ENCODE data around the gene ACRV1.

The ACRV1 gene

GRCh38 chr11:125689274-125689859 is 8.7 kb upstream of the ACRV1 start:
- H3K36me3 ChIP-seq (ENCODE audit: control insufficient read depth in 2 of 2, insufficient read depth in 2 of 2, low read length in 2 of 2): no peaks in the 10 kb centered on the region
- H3K9me3 ChIP-seq (ENCODE audit: control insufficient read depth in 2 of 2, low read length in 2 of 2): peaks cover 0 to 3% of the 10 kb centered on the region in 2 donors
- H3K27me3 ChIP-seq (ENCODE audit: control insufficient read depth in 1 of 2, insufficient read depth in 2 of 2, low read length in 2 of 2): no peaks in the 10 kb centered on the region
- no peak overlapping the region for H3K9ac ChIP-seq (ENCODE audit: low read length in 2 of 2)
- H3K4me1 ChIP-seq (ENCODE audit: control insufficient read depth, insufficient read depth, low read length): no peaks in the 10 kb centered on the region
- H3K27ac ChIP-seq (ENCODE audit: low read length): no peak overlapping the region
- no peak overlapping the region for H3K4me3 ChIP-seq (ENCODE audit: low read length in 2 of 2)

DNA sequence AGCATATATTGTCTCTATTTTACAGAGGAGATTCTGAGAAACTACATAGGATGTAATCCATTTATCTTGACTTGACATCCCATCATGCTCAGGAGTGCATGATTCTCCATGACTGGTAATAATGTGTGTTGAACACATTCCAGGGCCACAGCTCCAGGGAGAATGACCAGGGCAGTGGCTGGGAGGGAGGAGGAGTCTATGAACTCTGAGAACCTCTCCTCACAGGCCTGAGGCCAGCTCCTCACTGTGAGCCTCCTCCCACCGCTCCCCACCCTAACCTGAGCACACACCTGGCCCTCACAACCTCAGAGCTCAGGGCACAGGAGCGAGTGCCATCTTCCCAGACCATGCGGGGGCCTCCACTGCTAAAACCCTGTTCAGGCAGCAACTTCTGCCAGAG is 8.0 kb upstream of the ACRV1 start:
- H3K36me3 ChIP-seq (ENCODE audit: control insufficient read depth in 2 of 2, insufficient read depth in 2 of 2, low read length in 2 of 2): no peaks in the 10 kb centered on the region
- no peak overlapping the region for H3K9ac ChIP-seq (ENCODE audit: low read length in 2 of 2)
- peaks cover 0 to 3% of the 10 kb centered on the region in 2 donors for H3K9me3 ChIP-seq (ENCODE audit: control insufficient read depth in 2 of 2, low read length in 2 of 2)
- H3K4me1 ChIP-seq (ENCODE audit: control insufficient read depth, insufficient read depth, low read length): no peaks in the 10 kb centered on the region
- no peak overlapping the region for H3K4me3 ChIP-seq (ENCODE audit: low read length in 2 of 2)
- H3K27ac ChIP-seq (ENCODE audit: low read length): no peak overlapping the region
- no peaks in the 10 kb centered on the region for H3K27me3 ChIP-seq (ENCODE audit: control insufficient read depth in 1 of 2, insufficient read depth in 2 of 2, low read length in 2 of 2)

DNA sequence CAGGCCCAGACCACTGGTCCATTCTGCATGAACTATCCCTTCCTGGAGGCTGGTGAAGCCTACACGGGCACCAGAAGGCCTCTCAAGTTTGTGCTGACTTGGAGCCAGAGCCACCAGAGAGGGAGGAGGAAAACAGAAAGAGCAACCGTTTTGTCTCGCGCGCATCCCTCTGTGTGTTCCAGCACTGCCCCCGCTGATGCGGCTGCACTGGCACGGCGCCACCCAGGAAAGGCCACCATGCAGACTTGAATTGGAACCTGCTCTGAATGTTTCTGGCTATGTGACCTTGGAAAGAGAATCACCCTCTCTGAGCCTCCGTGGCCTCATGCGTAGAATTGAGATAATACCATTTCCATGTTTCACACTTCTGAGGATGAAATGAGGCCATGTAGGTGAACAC is 7.4 kb upstream of the ACRV1 start:
- Histone ChIP-seq H3K27me3 (ENCODE audit: control insufficient read depth in 1 of 2, insufficient read depth in 2 of 2, low read length in 2 of 2) (no peaks in the 10 kb centered on the region), H3K27ac (ENCODE audit: low read length) (no peak overlapping the region), H3K4me1 (ENCODE audit: control insufficient read depth, insufficient read depth, low read length) (no peaks in the 10 kb centered on the region), H3K9me3 (ENCODE audit: control insufficient read depth in 2 of 2, low read length in 2 of 2) (peaks cover 0 to 3% of the 10 kb centered on the region in 2 donors), H3K4me3 (ENCODE audit: low read length in 2 of 2) (no peak overlapping the region), H3K36me3 (ENCODE audit: control insufficient read depth in 2 of 2, insufficient read depth in 2 of 2, low read length in 2 of 2) (no peaks in the 10 kb centered on the region), H3K9ac (ENCODE audit: low read length in 2 of 2) (no peak overlapping the region)

DNA sequence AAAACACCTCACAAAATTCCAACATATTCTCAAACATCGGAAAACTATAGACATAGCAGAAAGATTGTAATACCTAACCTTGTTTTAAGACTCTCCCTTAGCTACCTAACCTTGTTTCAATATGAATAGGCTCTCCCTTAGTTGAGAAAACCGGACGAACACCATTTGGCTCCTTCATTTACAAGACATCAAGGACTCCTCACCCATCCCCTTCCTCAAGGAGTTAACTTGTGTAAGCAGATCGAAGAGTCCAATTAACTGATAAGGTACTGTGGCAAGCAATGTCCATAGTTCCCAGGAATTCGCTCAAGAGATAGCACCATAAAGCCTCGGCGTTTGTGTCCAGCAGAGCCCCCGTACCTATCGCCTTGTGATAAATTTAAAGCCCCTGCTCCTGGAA is 4.6 kb upstream of the ACRV1 start:
- Histone ChIP-seq H3K4me1 (ENCODE audit: control insufficient read depth, insufficient read depth, low read length) (no peaks in the 10 kb centered on the region), H3K27me3 (ENCODE audit: control insufficient read depth in 1 of 2, insufficient read depth in 2 of 2, low read length in 2 of 2) (no peaks in the 10 kb centered on the region), H3K9ac (ENCODE audit: low read length in 2 of 2) (no peak overlapping the region), H3K27ac (ENCODE audit: low read length) (no peak overlapping the region), H3K36me3 (ENCODE audit: control insufficient read depth in 2 of 2, insufficient read depth in 2 of 2, low read length in 2 of 2) (no peaks in the 10 kb centered on the region), H3K4me3 (ENCODE audit: low read length in 2 of 2) (no peak overlapping the region), H3K9me3 (ENCODE audit: control insufficient read depth in 2 of 2, low read length in 2 of 2) (no peaks in the 10 kb centered on the region)

DNA sequence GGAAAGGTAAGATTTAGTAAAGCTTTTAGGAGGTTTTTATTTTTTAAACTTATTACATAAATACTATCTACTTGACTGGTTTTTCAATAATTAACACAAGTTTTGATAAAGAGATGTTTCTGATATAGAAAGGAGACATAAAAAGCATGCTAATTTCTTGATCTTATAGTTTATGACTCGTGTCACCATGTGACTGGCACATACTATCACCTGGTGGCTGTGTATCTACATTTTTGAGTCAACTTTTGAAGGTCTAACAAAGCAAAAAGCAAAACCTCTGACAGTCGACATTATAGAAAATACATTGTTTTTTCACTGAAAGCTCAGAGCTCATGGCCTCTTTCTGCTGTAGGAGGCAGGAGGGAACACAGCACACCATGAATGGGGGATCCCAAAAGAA is 810 bp downstream of the ACRV1 start:
- Histone ChIP-seq H3K9ac (ENCODE audit: low read length in 2 of 2) (no peak overlapping the region), H3K9me3 (ENCODE audit: control insufficient read depth in 2 of 2, low read length in 2 of 2) (no peaks in the 10 kb centered on the region), H3K4me1 (ENCODE audit: control insufficient read depth, insufficient read depth, low read length) (no peaks in the 10 kb centered on the region), H3K27ac (ENCODE audit: low read length) (no peak overlapping the region), H3K27me3 (ENCODE audit: control insufficient read depth in 1 of 2, insufficient read depth in 2 of 2, low read length in 2 of 2) (no peaks in the 10 kb centered on the region), H3K36me3 (ENCODE audit: control insufficient read depth in 2 of 2, insufficient read depth in 2 of 2, low read length in 2 of 2) (no peaks in the 10 kb centered on the region), H3K4me3 (ENCODE audit: low read length in 2 of 2) (no peak overlapping the region)

GRCh38 chr11:125679397-125679796 is 1.2 kb downstream of the ACRV1 start:
- Histone ChIP-seq H3K9ac (ENCODE audit: low read length in 2 of 2) (no peak overlapping the region), H3K27me3 (ENCODE audit: control insufficient read depth in 1 of 2, insufficient read depth in 2 of 2, low read length in 2 of 2) (no peaks in the 10 kb centered on the region), H3K9me3 (ENCODE audit: control insufficient read depth in 2 of 2, low read length in 2 of 2) (no peaks in the 10 kb centered on the region), H3K36me3 (ENCODE audit: control insufficient read depth in 2 of 2, insufficient read depth in 2 of 2, low read length in 2 of 2) (no peaks in the 10 kb centered on the region), H3K4me1 (ENCODE audit: control insufficient read depth, insufficient read depth, low read length) (no peaks in the 10 kb centered on the region), H3K4me3 (ENCODE audit: low read length in 2 of 2) (no peak overlapping the region), H3K27ac (ENCODE audit: low read length) (no peak overlapping the region)

GRCh38 chr11:125675196-125675595 is 5.5 kb downstream of the ACRV1 start:
- Histone ChIP-seq H3K9me3 (ENCODE audit: control insufficient read depth in 2 of 2, low read length in 2 of 2) (no peaks in the 10 kb centered on the region), H3K4me1 (ENCODE audit: control insufficient read depth, insufficient read depth, low read length) (no peaks in the 10 kb centered on the region), H3K36me3 (ENCODE audit: control insufficient read depth in 2 of 2, insufficient read depth in 2 of 2, low read length in 2 of 2) (no peaks in the 10 kb centered on the region), H3K4me3 (ENCODE audit: low read length in 2 of 2) (no peak overlapping the region), H3K9ac (ENCODE audit: low read length in 2 of 2) (no peak overlapping the region), H3K27me3 (ENCODE audit: control insufficient read depth in 1 of 2, insufficient read depth in 2 of 2, low read length in 2 of 2) (no peaks in the 10 kb centered on the region), H3K27ac (ENCODE audit: low read length) (no peak overlapping the region)

- Histone ChIP-seq H3K27ac (ENCODE audit: low read length) (no peak overlapping the region), H3K4me3 (ENCODE audit: low read length in 2 of 2) (no peak overlapping the region), H3K4me1 (ENCODE audit: control insufficient read depth, insufficient read depth, low read length) (no peaks in the 10 kb centered on the region), H3K9ac (ENCODE audit: low read length in 2 of 2) (no peak overlapping the region), H3K9me3 (ENCODE audit: control insufficient read depth in 2 of 2, low read length in 2 of 2) (no peaks in the 10 kb centered on the region), H3K27me3 (ENCODE audit: control insufficient read depth in 1 of 2, insufficient read depth in 2 of 2, low read length in 2 of 2) (no peaks in the 10 kb centered on the region), H3K36me3 (ENCODE audit: control insufficient read depth in 2 of 2, insufficient read depth in 2 of 2, low read length in 2 of 2) (no peaks in the 10 kb centered on the region)
These were observed 6.4 kb downstream of the ACRV1 start for GRCh38 chr11:125674210-125674609.

GRCh38 chr11:125671561-125671960 is 9.1 kb downstream of the ACRV1 start:
- H3K9ac ChIP-seq (ENCODE audit: low read length in 2 of 2): no peak overlapping the region
- H3K9me3 ChIP-seq (ENCODE audit: control insufficient read depth in 2 of 2, low read length in 2 of 2): no peaks in the 10 kb centered on the region

DNA sequence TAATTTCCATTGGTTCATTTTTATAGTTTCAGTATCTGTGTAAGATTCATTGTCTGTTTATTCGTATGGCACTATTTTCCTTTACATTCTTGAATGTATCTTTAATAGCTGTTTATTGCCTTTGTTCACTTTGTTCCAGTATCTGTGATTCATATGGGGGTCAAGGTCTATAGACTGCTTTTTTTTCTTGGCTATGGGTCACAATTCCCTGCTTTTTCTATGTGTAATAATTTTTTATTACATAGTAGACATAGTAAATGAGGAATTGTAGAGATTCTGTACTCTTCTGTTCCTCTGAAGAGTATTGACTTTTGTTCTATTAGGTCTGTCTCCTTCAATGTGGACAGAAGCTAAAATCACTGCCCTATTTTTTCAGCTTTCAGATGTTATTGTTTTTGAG is 10.5 kb downstream of the ACRV1 start:
- Histone ChIP-seq H3K9me3 (ENCODE audit: control insufficient read depth in 2 of 2, low read length in 2 of 2) (peaks cover 0 to 5% of the 10 kb centered on the region in 2 donors), H3K27ac (ENCODE audit: low read length) (no peak overlapping the region), H3K4me1 (ENCODE audit: control insufficient read depth, insufficient read depth, low read length) (no peaks in the 10 kb centered on the region), H3K27me3 (ENCODE audit: control insufficient read depth in 1 of 2, insufficient read depth in 2 of 2, low read length in 2 of 2) (no peaks in the 10 kb centered on the region), H3K36me3 (ENCODE audit: control insufficient read depth in 2 of 2, insufficient read depth in 2 of 2, low read length in 2 of 2) (no peaks in the 10 kb centered on the region), H3K4me3 (ENCODE audit: low read length in 2 of 2) (no peak overlapping the region), H3K9ac (ENCODE audit: low read length in 2 of 2) (no peak overlapping the region)

More at GRCh38 chr11:125671561-125671960, 9.1 kb downstream of the ACRV1 start:
- no peaks in the 10 kb centered on the region for H3K4me1 ChIP-seq (ENCODE audit: control insufficient read depth, insufficient read depth, low read length)
- H3K4me3 ChIP-seq (ENCODE audit: low read length in 2 of 2): no peak overlapping the region
- no peak overlapping the region for H3K27ac ChIP-seq (ENCODE audit: low read length)
- no peaks in the 10 kb centered on the region for H3K27me3 ChIP-seq (ENCODE audit: control insufficient read depth in 1 of 2, insufficient read depth in 2 of 2, low read length in 2 of 2)
- no peaks in the 10 kb centered on the region for H3K36me3 ChIP-seq (ENCODE audit: control insufficient read depth in 2 of 2, insufficient read depth in 2 of 2, low read length in 2 of 2)

GRCh38 chr11:125667151-125667550 is 13.5 kb downstream of the ACRV1 start:
- H3K27me3 ChIP-seq (ENCODE audit: control insufficient read depth in 1 of 2, insufficient read depth in 2 of 2, low read length in 2 of 2): no peaks in the 10 kb centered on the region
- peaks cover 0 to 6% of the 10 kb centered on the region in 2 donors for H3K9me3 ChIP-seq (ENCODE audit: control insufficient read depth in 2 of 2, low read length in 2 of 2)
- H3K27ac ChIP-seq (ENCODE audit: low read length): no peak overlapping the region
- H3K4me1 ChIP-seq (ENCODE audit: control insufficient read depth, insufficient read depth, low read length): no peaks in the 10 kb centered on the region
- H3K4me3 ChIP-seq (ENCODE audit: low read length in 2 of 2): no peak overlapping the region
- no peak overlapping the region for H3K9ac ChIP-seq (ENCODE audit: low read length in 2 of 2)
- no peaks in the 10 kb centered on the region for H3K36me3 ChIP-seq (ENCODE audit: control insufficient read depth in 2 of 2, insufficient read depth in 2 of 2, low read length in 2 of 2)
